Neural crest cell (in vitro differentiated cells): ENCODE results near the gene ATP2A2. TPM values are rescaled to one million over a fixed set of nuclear protein-coding genes. Genes with fewer than 3 reads are reported as not detected.

ENCODE experiments used
- DNase-seq: peaks from one replicate; pipeline ENCODE4 v3.0.0; 2021; ENCODE audit warnings: low read depth, mixed read lengths, low spot score
- H3K27ac Mint-ChIP-seq: one replicate; pipeline ENCODE4 v1.8.0; 2021; ENCODE audit warnings: mild to moderate bottlenecking, mixed read lengths; ENCODE audit not compliant: unreplicated experiment
- H3K27me3 Mint-ChIP-seq: 2 replicates; pipeline ENCODE4 v1.8.0; 2021; ENCODE audit warnings: low read depth, mild to moderate bottlenecking, mixed read lengths
- H3K36me3 Mint-ChIP-seq: 2 replicates; pipeline ENCODE4 v1.8.0; 2021; ENCODE audit warnings: low read depth, mild to moderate bottlenecking, mixed read lengths
- H3K4me1 Mint-ChIP-seq: 2 replicates; pipeline ENCODE4 v1.8.0; 2021; ENCODE audit warnings: mixed read lengths
- H3K4me3 Mint-ChIP-seq: one replicate; pipeline ENCODE4 v1.8.0; 2021; ENCODE audit warnings: mild to moderate bottlenecking, mixed read lengths
- H3K9me3 Mint-ChIP-seq: 2 replicates; pipeline ENCODE4 v1.8.0; 2021; ENCODE audit warnings: mixed read lengths
- CTCF ChIP-seq: fragments of 200-600 bp; sonication (generic); conservative IDR thresholded peaks from 2 replicates; pipeline ENCODE4 v1.5.0; 2021; ENCODE audit warnings: antibody characterized with exemption, mild to moderate bottlenecking
- total RNA-seq: library from RNA; stranded (reverse); gene quantifications from 2 replicates; pipeline ENCODE4 v1.2.1, GENCODE V29; 2021

ATP2A2 gene
- total RNA-seq, 1 donor from 2014 or later = 242 TPM

DNA sequence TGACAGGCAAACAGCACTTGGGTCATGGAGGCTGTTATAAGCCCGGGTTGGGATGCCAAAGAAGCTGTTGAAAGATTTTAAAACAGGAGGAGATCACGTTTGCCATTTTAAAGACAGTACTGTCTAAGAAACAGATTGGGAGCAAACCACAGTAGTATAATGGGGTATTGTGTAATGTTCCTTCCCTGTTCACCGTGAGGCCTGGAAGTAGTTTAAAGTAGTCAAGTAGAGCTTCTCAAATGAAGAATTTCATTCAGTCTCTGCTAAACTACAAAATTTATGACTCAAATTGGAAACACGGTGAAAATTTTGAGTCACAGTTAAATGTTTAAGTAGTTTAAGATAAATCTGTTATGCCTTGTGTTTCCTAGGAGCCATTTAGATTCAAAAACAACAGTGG, 35.8 kb downstream of the ATP2A2 start:
- no peak for DNase-seq
- peaks cover 22% of the 10 kb centered on the region for H3K4me1 Mint-ChIP-seq
- H3K36me3 Mint-ChIP-seq = peaks cover 6% of the 10 kb centered on the region
- no peaks in the 10 kb centered on the region for H3K27me3 Mint-ChIP-seq
- TF ChIP-seq CTCF = no peak
- peak overlapping the region; percentile 52 for H3K27ac Mint-ChIP-seq
- H3K4me3 Mint-ChIP-seq = no peak overlapping the region
- no peaks in the 10 kb centered on the region for H3K9me3 Mint-ChIP-seq

GRCh38 chr12:110317911-110318310, 36.9 kb downstream of the ATP2A2 start:
- no peak for TF ChIP-seq CTCF
- no peak for DNase-seq
- Mint-ChIP-seq H3K9me3 (no peaks in the 10 kb centered on the region), H3K27ac (peak overlapping the region; percentile 11), H3K27me3 (no peaks in the 10 kb centered on the region), H3K4me1 (peaks cover 22% of the 10 kb centered on the region), H3K36me3 (peaks cover 6% of the 10 kb centered on the region), H3K4me3 (no peak overlapping the region)

DNA sequence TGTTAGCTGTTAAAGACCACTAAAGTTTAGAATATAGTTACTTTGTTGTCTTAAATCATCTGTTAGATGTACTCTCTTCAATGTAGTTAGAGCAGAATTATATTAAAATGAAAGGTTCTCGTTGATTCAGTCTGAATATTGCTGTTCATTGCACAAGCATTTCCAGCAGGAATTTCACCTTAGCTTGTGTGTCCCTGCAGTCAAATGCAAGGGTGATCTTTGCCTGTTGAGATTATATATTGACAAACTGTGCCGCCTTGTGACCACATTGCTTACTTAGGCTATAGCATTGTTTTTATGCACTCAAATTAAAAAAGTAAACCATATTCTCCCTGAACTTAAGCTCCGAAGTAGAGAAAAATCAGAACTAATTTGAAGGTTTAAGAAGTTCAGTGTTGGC, 39.5 kb downstream of the ATP2A2 start:
- no peak for TF ChIP-seq CTCF
- H3K4me3 Mint-ChIP-seq = no peak overlapping the region

GRCh38 chr12:110329710-110330109, 48.7 kb downstream of the ATP2A2 start:
- Mint-ChIP-seq H3K27me3 (no peaks in the 10 kb centered on the region), H3K9me3 (no peaks in the 10 kb centered on the region), H3K4me3 (no peak overlapping the region), H3K27ac (no peak overlapping the region), H3K36me3 (peaks cover 23% of the 10 kb centered on the region), H3K4me1 (no peaks in the 10 kb centered on the region)
- TF ChIP-seq CTCF = no peak
- no peak for DNase-seq

More for the DNA sequence above, 39.5 kb downstream of the ATP2A2 start:
- H3K27me3 Mint-ChIP-seq = no peaks in the 10 kb centered on the region
- DNase-seq = no peak
- no peaks in the 10 kb centered on the region for H3K36me3 Mint-ChIP-seq
- H3K4me1 Mint-ChIP-seq = peaks cover 18% of the 10 kb centered on the region
- no peaks in the 10 kb centered on the region for H3K9me3 Mint-ChIP-seq
- H3K27ac Mint-ChIP-seq = no peak overlapping the region

DNA sequence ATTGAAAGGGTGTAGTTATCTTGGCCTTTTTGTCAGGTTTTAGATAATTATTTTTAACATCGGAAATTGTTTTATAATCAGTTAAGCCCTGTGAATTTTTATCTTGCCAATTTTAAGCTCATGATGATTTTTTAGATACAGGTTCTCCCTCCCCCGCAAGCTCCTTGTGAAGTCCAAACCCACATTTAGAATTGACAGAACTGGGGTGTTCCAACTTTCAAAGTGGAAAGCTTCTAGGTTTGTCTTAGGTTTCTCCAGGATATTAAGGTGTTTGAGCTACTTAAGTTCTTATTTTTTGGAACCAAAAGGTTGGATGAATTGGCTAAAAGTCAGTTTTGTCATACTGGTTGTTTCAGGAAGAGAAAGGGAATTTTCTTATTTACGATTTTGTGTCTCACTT, 49.1 kb downstream of the ATP2A2 start:
- Mint-ChIP-seq H3K36me3 (peaks cover 23% of the 10 kb centered on the region), H3K4me1 (no peaks in the 10 kb centered on the region), H3K9me3 (no peaks in the 10 kb centered on the region), H3K27me3 (no peaks in the 10 kb centered on the region), H3K27ac (peak overlapping the region; percentile 3), H3K4me3 (no peak overlapping the region)
- no peak for TF ChIP-seq CTCF
- DNase-seq = no peak

GRCh38 chr12:110330544-110330943, 49.5 kb downstream of the ATP2A2 start:
- no peaks in the 10 kb centered on the region for H3K4me1 Mint-ChIP-seq
- no peak overlapping the region for H3K27ac Mint-ChIP-seq
- H3K4me3 Mint-ChIP-seq = no peak overlapping the region
- no peak for TF ChIP-seq CTCF
- peaks cover 26% of the 10 kb centered on the region for H3K36me3 Mint-ChIP-seq
- no peak for DNase-seq
- H3K9me3 Mint-ChIP-seq = no peaks in the 10 kb centered on the region
- no peaks in the 10 kb centered on the region for H3K27me3 Mint-ChIP-seq
